LNCAP (cell line): ENCODE results near the gene RPH3AL.

Source experiments
- CTCF ChIP-seq: fragments of 450-650 bp; IDR thresholded peaks from 2 replicates; pipeline ENCODE4 v1.5.1; 2017; ENCODE audit warnings: mild to moderate bottlenecking

RPH3AL gene

GRCh38 chr17:218432-219110, 134.0 kb downstream of the RPH3AL start:
- no peak for TF ChIP-seq CTCF

- TF ChIP-seq CTCF, result no peak
Observed at GRCh38 chr17:216625-217024, 136.0 kb downstream of the RPH3AL start.

GRCh38 chr17:214881-215331, 137.7 kb downstream of the RPH3AL start:
- no peak for TF ChIP-seq CTCF

- TF ChIP-seq CTCF, result no peak
Observed at GRCh38 chr17:213286-214105, 139.1 kb downstream of the RPH3AL start.

- no peak for TF ChIP-seq CTCF
Observed at GRCh38 chr17:210402-210801, 142.2 kb downstream of the RPH3AL start.

- TF ChIP-seq CTCF, result no peak
Observed at GRCh38 chr17:208429-208828, 144.2 kb downstream of the RPH3AL start.

DNA sequence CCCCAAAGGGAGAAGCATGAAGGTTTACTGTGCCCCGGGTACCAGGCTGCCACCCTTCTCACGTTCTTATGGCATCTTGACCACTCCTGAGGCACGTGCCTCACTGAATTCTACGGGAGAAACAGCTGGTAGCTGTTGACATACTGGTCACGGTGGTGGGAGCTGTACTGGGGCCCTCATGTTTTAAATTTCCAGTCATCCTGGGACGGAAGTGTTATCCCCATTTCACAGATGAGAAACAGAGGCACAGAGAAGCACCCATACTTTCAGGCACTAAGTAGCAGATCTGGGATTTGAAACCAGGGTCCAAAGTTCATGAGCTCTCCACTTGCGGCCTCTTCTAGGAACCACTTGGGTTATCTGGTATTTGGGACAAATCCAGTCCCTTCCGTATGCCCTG, 144.8 kb downstream of the RPH3AL start:
- no peak for TF ChIP-seq CTCF
